IMR-90 (cell line): ENCODE data around the gene EXOC4. TPM values are rescaled to one million over a fixed set of nuclear protein-coding genes. Genes with fewer than 3 reads are reported as not detected.

ENCODE experiments used
- ATAC-seq: fragments of 200-7000 bp; cut with Tn5 transposase; 2 replicates; pipeline ENCODE4 v1.9.1; 2020; ENCODE audit warnings: low read depth, mild to moderate bottlenecking, moderate library complexity
- BruUV-seq: library from RNA; stranded (reverse); fragments of 400-500 nt; replicated peaks from 2 replicates; lab custom pipeline; 2021; lab: Mats Ljungman, UMichigan
- CTCF ChIA-PET: fragments of 300-600 bp; formaldehyde crosslinking; extraction: SDS; loops from one replicate; lab custom pipeline; 2021; ENCODE audit warnings: antibody characterized with exemption; lab: Yijun Ruan, JAX
- POLR2A ChIA-PET: fragments of 300-600 bp; sonication (Branson Sonifier 250); formaldehyde crosslinking; loops from one replicate; lab custom pipeline; 2022; ENCODE audit warnings: antibody characterized with exemption; ENCODE audit not compliant: unreplicated experiment; lab: Charles Lee
- DNase-seq: peaks from one replicate; pipeline ENCODE4 v3.0.0; 2013
- H2AFZ ChIP-seq: replicated peaks from 2 replicates; pipeline ENCODE3; 2013; ENCODE audit warnings: low read length, mild to moderate bottlenecking; ENCODE audit not compliant: poor library complexity
- H2AK5ac ChIP-seq: 2 replicates; pipeline ENCODE4 v1.6.1; 2013; ENCODE audit warnings: low read depth, low read length, inconsistent platforms
- H2AK9ac ChIP-seq: replicated peaks from 2 replicates; pipeline ENCODE3; 2013; ENCODE audit warnings: mild to moderate bottlenecking, low read depth, low read length, moderate library complexity; ENCODE audit not compliant: poor library complexity
- H2BK120ac ChIP-seq: 2 replicates; pipeline ENCODE4 v1.6.1; 2013; ENCODE audit warnings: low read depth, low read length, inconsistent platforms
- H2BK15ac ChIP-seq: 3 replicates; pipeline ENCODE4 v1.6.1; 2013; ENCODE audit warnings: low read depth, low read length, inconsistent platforms
- H2BK20ac ChIP-seq: 2 replicates; pipeline ENCODE4 v1.6.1; 2013; ENCODE audit warnings: low read depth, mild to moderate bottlenecking, inconsistent platforms, low read length, moderate library complexity
- H2BK5ac ChIP-seq: 2 replicates; pipeline ENCODE4 v1.6.1; 2013; ENCODE audit warnings: mild to moderate bottlenecking, low read depth, low read length, inconsistent platforms; ENCODE audit not compliant: poor library complexity, severe bottlenecking
- H3K14ac ChIP-seq: replicated peaks from 2 replicates; pipeline ENCODE4 v1.6.1; 2013; ENCODE audit warnings: low read depth, low read length, inconsistent platforms
- H3K18ac ChIP-seq: 2 replicates; pipeline ENCODE4 v1.6.1; 2013; ENCODE audit warnings: low read depth, low read length, control low read depth
- H3K23ac ChIP-seq: 2 replicates; pipeline ENCODE4 v1.6.1; 2013; ENCODE audit warnings: low read depth, low read length, inconsistent platforms
- H3K27ac ChIP-seq: 2 replicates; pipeline ENCODE4 v1.5.1; 2013; ENCODE audit warnings: mild to moderate bottlenecking, control low read depth, low read length; ENCODE audit not compliant: insufficient read depth
- H3K27me3 ChIP-seq: 2 replicates; pipeline ENCODE4 v1.6.1; 2013; ENCODE audit warnings: low read length; ENCODE audit not compliant: control insufficient read depth, insufficient read depth
- H3K36me3 ChIP-seq: 2 replicates; pipeline ENCODE4 v1.6.1; 2013; ENCODE audit warnings: low read length, mixed read lengths; ENCODE audit not compliant: control insufficient read depth, insufficient read depth
- H3K4ac ChIP-seq: 2 replicates; pipeline ENCODE4 v1.6.1; 2013; ENCODE audit warnings: low read depth, low read length, inconsistent platforms
- H3K4me1 ChIP-seq: 2 replicates; pipeline ENCODE4 v1.6.1; 2013; ENCODE audit warnings: low read length, mixed read lengths; ENCODE audit not compliant: control insufficient read depth, insufficient read depth
- H3K4me2 ChIP-seq: 2 replicates; pipeline ENCODE4 v1.6.1; 2013; ENCODE audit warnings: low read depth, mild to moderate bottlenecking, control low read depth, low read length, moderate library complexity
- H3K4me3 ChIP-seq: 2 replicates; pipeline ENCODE4 v1.5.1; 2013; ENCODE audit warnings: low read depth, mild to moderate bottlenecking, control low read depth, low read length, moderate library complexity; ENCODE audit not compliant: insufficient read depth
- H3K56ac ChIP-seq: 2 replicates; pipeline ENCODE4 v1.6.1; 2013; ENCODE audit warnings: low read length, inconsistent platforms; ENCODE audit not compliant: insufficient read depth; ENCODE audit errors: extremely low read depth
- H3K79me1 ChIP-seq, 2 experiments: 2 replicates each; pipeline ENCODE4 v1.6.1; 2013; ENCODE audit warnings: low read length in 2 of 2, inconsistent platforms in 1 of 2, low read depth in 1 of 2
- H3K9ac ChIP-seq: 2 replicates; pipeline ENCODE4 v1.6.1; 2013; ENCODE audit warnings: low read depth, low read length, control low read depth
- H3K9me1 ChIP-seq: 2 replicates; pipeline ENCODE4 v1.6.1; 2013; ENCODE audit warnings: low read length, inconsistent platforms; ENCODE audit not compliant: insufficient read depth
- H3K9me3 ChIP-seq: 2 replicates; pipeline ENCODE4 v1.6.1; 2013; ENCODE audit warnings: low read length; ENCODE audit not compliant: control insufficient read depth, insufficient read depth
- H4K20me1 ChIP-seq: 2 replicates; pipeline ENCODE4 v1.6.1; 2013; ENCODE audit warnings: low read length, inconsistent platforms; ENCODE audit not compliant: insufficient read depth
- H4K5ac ChIP-seq: 2 replicates; pipeline ENCODE4 v1.6.1; 2013; ENCODE audit warnings: mild to moderate bottlenecking, low read depth, low read length, control low read depth
- H4K8ac ChIP-seq, 2 experiments: 2 replicates each; pipeline ENCODE4 v1.6.1; 2013; ENCODE audit warnings: low read depth in 2 of 2, low read length in 2 of 2, control low read depth in 1 of 2, inconsistent platforms in 1 of 2
- H4K91ac ChIP-seq: 2 replicates; pipeline ENCODE4 v1.6.1; 2013; ENCODE audit warnings: low read depth, low read length, inconsistent platforms; ENCODE audit not compliant: insufficient read depth
- BHLHE40 ChIP-seq: fragments of 150-350 bp; IDR thresholded peaks from 2 replicates; pipeline ENCODE4 v1.6.1; 2016; ENCODE audit warnings: mild to moderate bottlenecking, low read depth, low read length
- FOS ChIP-seq: fragments of 150-350 bp; IDR thresholded peaks from 2 replicates; pipeline ENCODE4 v1.6.1; 2016; ENCODE audit warnings: low read depth, low read length
- MXI1 ChIP-seq: IDR thresholded peaks from 2 replicates; pipeline ENCODE4 v1.6.1; 2012; ENCODE audit warnings: low read depth, mild to moderate bottlenecking, low read length, moderate library complexity, borderline replicate concordance
- NFE2L2 ChIP-seq: fragments of 150-350 bp; IDR thresholded peaks from 2 replicates; pipeline ENCODE4 v1.6.1; 2016; ENCODE audit warnings: low read depth, mild to moderate bottlenecking, low read length
- POLR2A ChIP-seq: IDR thresholded peaks from 2 replicates; pipeline ENCODE4 v1.6.1; 2012; ENCODE audit warnings: mild to moderate bottlenecking, low read depth, low read length
- RCOR1 ChIP-seq: IDR thresholded peaks from 2 replicates; pipeline ENCODE4 v1.6.1; 2012; ENCODE audit warnings: mild to moderate bottlenecking, low read length, improper control_type of control experiment; ENCODE audit not compliant: insufficient replicate concordance
- SMC3 ChIP-seq: fragments of 150-350 bp; IDR thresholded peaks from 2 replicates; pipeline ENCODE4 v1.6.1; 2016; ENCODE audit warnings: low read depth, mild to moderate bottlenecking, antibody characterized with exemption, low read length, moderate library complexity
- whole genome bisulfite sequencing, 2 experiments: methylation state at CpG; one replicate each; pipeline versions ENCODE4 v1.1.5 to v1.1.7; 2013; ENCODE audit warnings: missing lambda C conversion rate in 2 of 2; ENCODE audit not compliant: insufficient read length in 1 of 2; ENCODE audit errors: extremely low coverage in 2 of 2; 5-methylcytosine and 5-hydroxymethylcytosine counted together
- dilution Hi-C: fragments of 300-500 bp; cut with HindIII; formaldehyde crosslinking; loops from one replicate; pipeline ENCODE4 v1.14.3; 2018; ENCODE audit warnings: low sequenced_read_pairs; ENCODE audit not compliant: unreplicated experiment
- in situ Hi-C: fragments of 300-500 bp; cut with MboI; formaldehyde crosslinking; loops from 3 replicates; pipeline ENCODE4 v1.14.3; 2019; ENCODE audit warnings: low sequenced_read_pairs, inconsistent platforms, mixed read lengths
- intact Hi-C: fragments of 100-400 bp; cut with micrococcal nuclease; formaldehyde crosslinking; loops from 2 replicates; pipeline ENCODE4 v1.10.0; 2022
- polyA plus RNA-seq, 3 experiments: library from polyadenylated mRNA; depleted of rRNA; stranded (reverse); fragments of >200 nt; gene quantifications; 2 replicates each; pipeline ENCODE4 v1.2.3, GENCODE V29; 2012; ENCODE audit warnings: low replicate concordance in 1 of 3
- total RNA-seq: library from RNA; depleted of rRNA; stranded (reverse); fragments of >200 nt; gene quantifications from 2 replicates; pipeline ENCODE4 v1.2.3, GENCODE V29; 2012
- TF ChIP-seq, protein P1 (sequence below): conservative IDR thresholded peaks from 2 replicates; pipeline ENCODE4 v1.5.1; 2012; ENCODE audit warnings: mild to moderate bottlenecking, low read depth, low read length, improper control_type of control experiment
- TF ChIP-seq, protein P2 (sequence below): fragments of 150-350 bp; IDR thresholded peaks from 2 replicates; pipeline ENCODE4 v1.6.1; 2017; ENCODE audit warnings: mild to moderate bottlenecking, antibody characterized with exemption, low read length, low read depth

EXOC4 gene
- total and polyA plus RNA-seq, 2 of the 4 experiments (the other 2 are of a cell fraction): 25.4 to 94.6 TPM

DNA sequence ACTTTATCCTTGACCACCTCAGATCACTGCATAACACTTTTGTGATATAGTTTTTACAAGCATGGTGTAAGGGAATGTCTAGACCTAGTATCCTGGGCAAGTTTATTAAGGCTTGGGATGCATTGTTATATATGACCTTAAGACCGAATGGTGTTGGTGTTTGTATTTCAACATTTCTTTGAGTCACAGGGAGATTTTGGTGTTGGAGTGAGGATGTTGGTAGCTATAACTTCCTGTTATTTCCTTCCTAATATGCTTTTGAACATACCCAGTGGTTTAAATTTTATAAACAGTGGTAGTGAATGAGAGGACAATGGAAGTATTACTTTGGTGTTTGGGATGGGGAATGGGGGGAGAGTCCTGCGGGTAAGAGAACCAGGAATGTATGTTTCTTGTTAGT is 2.6 kb downstream of the EXOC4 start:
- Histone ChIP-seq H3K4ac (no peak overlapping the region), H4K8ac (no peak overlapping the region), H2AFZ (no peak overlapping the region), H3K36me3 (no peaks in the 10 kb centered on the region; the same call in 1 of the 2 replicates), H2AK9ac (no peak overlapping the region), H3K18ac (no peak overlapping the region), H3K56ac (no peak overlapping the region), H3K23ac (no peak overlapping the region), H2BK15ac (no peak overlapping the region), H3K9me1 (0 out of 2 replicates have a peak, but pooled peaks cover 3% of the 10 kb centered on the region), H3K79me1 (peaks cover 21 to 37% of the 10 kb centered on the region in 2 experiments), H4K5ac (no peak overlapping the region), H2BK120ac (no peak overlapping the region), H4K91ac (no peak overlapping the region), H3K27me3 (no peaks in the 10 kb centered on the region), H2BK5ac (no peak overlapping the region), H3K4me1 (no peaks in the 10 kb centered on the region), H4K20me1 (no peaks in the 10 kb centered on the region), H2AK5ac (no peak overlapping the region), H3K9ac (no peak overlapping the region), H3K4me3 (no peak overlapping the region), H3K14ac (no peak overlapping the region), H2BK20ac (no peak overlapping the region), H3K4me2 (no peak overlapping the region), H3K27ac (no peak overlapping the region), H3K9me3 (no peaks in the 10 kb centered on the region)
- in situ Hi-C loops (no loop called here), dilution Hi-C loops (no loop called here), intact Hi-C loops (loop anchor here (10.0 kb wide), 1 partner anchor 599 kb away; no protein-coding TSS in a partner anchor)
- CTCF ChIA-PET: interaction anchor here (0.6 kb wide), 1 partner anchor 10 kb away, joined by 3 read pairs; no protein-coding TSS in a partner anchor
- no peak for TF ChIP-seq POLR2A
- TF ChIP-seq MXI1: no peak
- no peak for TF ChIP-seq SMC3
- TF ChIP-seq, protein P1, sequence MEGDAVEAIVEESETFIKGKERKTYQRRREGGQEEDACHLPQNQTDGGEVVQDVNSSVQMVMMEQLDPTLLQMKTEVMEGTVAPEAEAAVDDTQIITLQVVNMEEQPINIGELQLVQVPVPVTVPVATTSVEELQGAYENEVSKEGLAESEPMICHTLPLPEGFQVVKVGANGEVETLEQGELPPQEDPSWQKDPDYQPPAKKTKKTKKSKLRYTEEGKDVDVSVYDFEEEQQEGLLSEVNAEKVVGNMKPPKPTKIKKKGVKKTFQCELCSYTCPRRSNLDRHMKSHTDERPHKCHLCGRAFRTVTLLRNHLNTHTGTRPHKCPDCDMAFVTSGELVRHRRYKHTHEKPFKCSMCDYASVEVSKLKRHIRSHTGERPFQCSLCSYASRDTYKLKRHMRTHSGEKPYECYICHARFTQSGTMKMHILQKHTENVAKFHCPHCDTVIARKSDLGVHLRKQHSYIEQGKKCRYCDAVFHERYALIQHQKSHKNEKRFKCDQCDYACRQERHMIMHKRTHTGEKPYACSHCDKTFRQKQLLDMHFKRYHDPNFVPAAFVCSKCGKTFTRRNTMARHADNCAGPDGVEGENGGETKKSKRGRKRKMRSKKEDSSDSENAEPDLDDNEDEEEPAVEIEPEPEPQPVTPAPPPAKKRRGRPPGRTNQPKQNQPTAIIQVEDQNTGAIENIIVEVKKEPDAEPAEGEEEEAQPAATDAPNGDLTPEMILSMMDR: no peak
- TF ChIP-seq RCOR1: no peak
- TF ChIP-seq, protein P2, sequence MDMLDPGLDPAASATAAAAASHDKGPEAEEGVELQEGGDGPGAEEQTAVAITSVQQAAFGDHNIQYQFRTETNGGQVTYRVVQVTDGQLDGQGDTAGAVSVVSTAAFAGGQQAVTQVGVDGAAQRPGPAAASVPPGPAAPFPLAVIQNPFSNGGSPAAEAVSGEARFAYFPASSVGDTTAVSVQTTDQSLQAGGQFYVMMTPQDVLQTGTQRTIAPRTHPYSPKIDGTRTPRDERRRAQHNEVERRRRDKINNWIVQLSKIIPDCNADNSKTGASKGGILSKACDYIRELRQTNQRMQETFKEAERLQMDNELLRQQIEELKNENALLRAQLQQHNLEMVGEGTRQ: no peak
- no peak for TF ChIP-seq FOS
- TF ChIP-seq BHLHE40: no peak
- no peak for TF ChIP-seq NFE2L2
- WGBS, 2 experiments: no CpG with 5 or more reads among the region's 2 CpGs
- no peak for ATAC-seq
- POLR2A ChIA-PET: no interaction called here
- DNase-seq: peak; percentile 28
- no TSS peak for BruUV-seq
